ENCODE data around the gene GAPVD1.

- TF ChIP-seq CTCF (conservative IDR thresholded peaks at IDR 0.05) (no peak), ZFX (IDR thresholded peaks at IDR 0.05) (no peak)
These were observed 126.4 kb downstream of the GAPVD1 start for GRCh38 chr9:125387861-125388524.
